Right hindlimb (tissue), 1 donor: ENCODE results near the gene DKK2.

Experiments used
- DNase-seq: peaks from one replicate; pipeline ENCODE4 v3.0.0-alpha.2; 2018

DKK2 gene

GRCh38 chr4:106907216-106907615 is 128.9 kb downstream of the DKK2 start:
- no peak for DNase-seq

GRCh38 chr4:106906728-106907127 is 129.4 kb downstream of the DKK2 start:
- no peak for DNase-seq

- DNase-seq, result no peak
These were observed 137.4 kb downstream of the DKK2 start for GRCh38 chr4:106898621-106899230.

- no peak for DNase-seq
These were observed 142.2 kb downstream of the DKK2 start for GRCh38 chr4:106893903-106894302.

- DNase-seq, result no peak
These were observed 142.7 kb downstream of the DKK2 start for GRCh38 chr4:106893395-106893881.

GRCh38 chr4:106892786-106893185 is 143.3 kb downstream of the DKK2 start:
- no peak for DNase-seq

- no peak for DNase-seq
These were observed 160.8 kb downstream of the DKK2 start for GRCh38 chr4:106875340-106875739.
